ENCODE results near the gene SLC15A5. TPM values are rescaled to one million over a fixed set of nuclear protein-coding genes. Genes with fewer than 3 reads are reported as not detected.

Gene SLC15A5
- total and polyA plus RNA-seq, 2 of the 8 experiments (the other 6 are each of a cell fraction or from before 2014, with no cell fraction given), result not detected

DNA sequence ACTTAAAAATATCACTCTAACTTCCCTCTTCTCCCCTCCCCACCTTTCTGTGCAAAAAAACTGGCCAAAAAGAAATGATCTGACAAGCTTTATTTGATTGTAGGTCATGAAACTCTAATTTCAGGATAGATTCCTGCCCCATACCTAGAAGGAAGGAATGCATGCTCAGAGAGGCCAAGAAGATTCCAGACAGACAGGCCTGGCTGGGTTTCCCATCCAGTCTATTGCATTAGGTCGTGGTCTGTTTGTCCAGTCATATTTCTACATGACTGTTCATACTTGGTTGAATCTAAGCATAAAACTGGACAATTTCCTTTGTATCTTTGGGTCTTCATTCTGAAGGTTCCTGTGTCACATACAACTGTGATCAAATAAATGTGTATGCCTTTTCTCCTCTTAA is 20.0 kb upstream of the SLC15A5 start:
- 92% methylated on average over 1 of the region's 1 CpG; no CpG with 5 or more reads in 1 of the 2 experiments for WGBS, 2 experiments (ENCODE audit: extremely low coverage in 1 of 2, insufficient coverage in 1 of 2, insufficient read length in 1 of 2, insufficient replicate concordance in 2 of 2, low coverage in 1 of 2, low lambda C conversion rate in 2 of 2, missing lambda C conversion rate in 1 of 2)
- H3K4me2 ChIP-seq (ENCODE audit: insufficient read depth in 1 of 2, low read depth in 2 of 2, low read length in 2 of 2), result no peak overlapping the region
- no peak overlapping the region for H3K56ac ChIP-seq (replicated peaks; ENCODE audit: insufficient read length, low read depth, low read length)

More for the DNA sequence above, 20.0 kb upstream of the SLC15A5 start:
- Histone ChIP-seq H3K14ac (ENCODE audit: insufficient read length) (no peak overlapping the region), H3K4ac (replicated peaks; ENCODE audit: insufficient read length, low read depth, low read length) (no peak overlapping the region), H3K4me1 (replicated peaks in 1 of 4; ENCODE audit: control insufficient read depth in 3 of 4, insufficient read depth in 4 of 4, low read length in 3 of 4) (no peaks in the 10 kb centered on the region), H2BK15ac (ENCODE audit: low read length) (no peak overlapping the region), H4K8ac (ENCODE audit: extremely low read depth, insufficient read depth, low read length) (no peak overlapping the region), H3K9me3 (ENCODE audit: insufficient read depth in 2 of 2, low read depth in 1 of 2, low read length in 1 of 2) (no peaks in the 10 kb centered on the region), H2BK120ac (replicated peaks; ENCODE audit: low read depth, low read length) (no peak overlapping the region), H2BK5ac (ENCODE audit: low read depth, low read length) (no peak overlapping the region), H4K20me1 (replicated peaks in 1 of 2; ENCODE audit: control insufficient read depth in 1 of 2, insufficient read depth in 2 of 2, low read length in 2 of 2) (no peaks in the 10 kb centered on the region), H4K5ac (ENCODE audit: insufficient read length, low read depth, low read length) (no peak overlapping the region), H3K36me3 (ENCODE audit: control insufficient read depth in 2 of 4, insufficient read depth in 4 of 4, low read length in 3 of 4) (no peaks in the 10 kb centered on the region), H4K91ac (replicated peaks; ENCODE audit: insufficient read length, low read length) (no peak overlapping the region), H3K27me3 (replicated peaks in 1 of 4; ENCODE audit: control insufficient read depth in 3 of 4, extremely low read depth in 1 of 4, insufficient read depth in 3 of 4, low read length in 3 of 4) (no peaks in the 10 kb centered on the region), H3K27ac (ENCODE audit: low read depth, low read length) (no peak overlapping the region), H3K4me3 (ENCODE audit: extremely low read depth in 1 of 4, insufficient read depth in 2 of 4, low read depth in 3 of 4, low read length in 4 of 4) (no peak overlapping the region), H2AK5ac (ENCODE audit: low read depth, low read length) (no peak overlapping the region), H2BK20ac (ENCODE audit: low read length) (no peak overlapping the region), H3K79me2 (ENCODE audit: control insufficient read depth in 1 of 2, insufficient read depth in 2 of 2, low read length in 2 of 2) (no peaks in the 10 kb centered on the region), H2AFZ (ENCODE audit: low read length) (no peak overlapping the region; the same call in 1 of the 2 replicates), H3K18ac (ENCODE audit: extremely low read depth, low read length) (no peak overlapping the region), H3K23me2 (ENCODE audit: low read depth, low read length) (no peaks in the 10 kb centered on the region), H3K9ac (replicated peaks in 1 of 4; ENCODE audit: extremely low read depth in 1 of 4, low read depth in 3 of 4, low read length in 3 of 4) (no peak overlapping the region), H3K79me1 (ENCODE audit: low read depth, low read length) (no peaks in the 10 kb centered on the region), H2BK12ac (ENCODE audit: low read depth, low read length) (no peak overlapping the region), H3K23ac (ENCODE audit: insufficient read length) (no peak overlapping the region)
- FAIRE-seq (no peak), DNase-seq (ENCODE audit: low read depth in 1 of 2, low spot score in 2 of 2) (no peak)
- POLR2A ChIA-PET (ENCODE audit: partially characterized antibody), result no interaction called here
- no peak for TF ChIP-seq SP1 (IDR thresholded peaks at IDR 0.05; ENCODE audit: low read depth, low read length)
- no peak for TF ChIP-seq TAF1 (IDR thresholded peaks at IDR 0.05; ENCODE audit: low read depth, low read length)
- no peak for TF ChIP-seq HDAC2 (IDR thresholded peaks at IDR 0.05; ENCODE audit: borderline replicate concordance in 1 of 2, low read depth in 2 of 2, low read length in 2 of 2)
- no peak for TF ChIP-seq RBBP5 (IDR thresholded peaks at IDR 0.05; ENCODE audit: borderline replicate concordance, low read depth, low read length)
- TF ChIP-seq SP2 (IDR thresholded peaks at IDR 0.05; ENCODE audit: low read length), result no peak
- TF ChIP-seq YY1 (IDR thresholded peaks at IDR 0.05; ENCODE audit: low read depth, low read length), result no peak
- TF ChIP-seq KDM4A (IDR thresholded peaks at IDR 0.05; ENCODE audit: low read depth, low read length, severe bottlenecking), result no peak
- no peak for TF ChIP-seq TCF12 (IDR thresholded peaks at IDR 0.05; ENCODE audit: low read depth, low read length)
- TF ChIP-seq TBP (IDR thresholded peaks at IDR 0.05; ENCODE audit: low read depth, low read length), result no peak
- TF ChIP-seq, protein P1, sequence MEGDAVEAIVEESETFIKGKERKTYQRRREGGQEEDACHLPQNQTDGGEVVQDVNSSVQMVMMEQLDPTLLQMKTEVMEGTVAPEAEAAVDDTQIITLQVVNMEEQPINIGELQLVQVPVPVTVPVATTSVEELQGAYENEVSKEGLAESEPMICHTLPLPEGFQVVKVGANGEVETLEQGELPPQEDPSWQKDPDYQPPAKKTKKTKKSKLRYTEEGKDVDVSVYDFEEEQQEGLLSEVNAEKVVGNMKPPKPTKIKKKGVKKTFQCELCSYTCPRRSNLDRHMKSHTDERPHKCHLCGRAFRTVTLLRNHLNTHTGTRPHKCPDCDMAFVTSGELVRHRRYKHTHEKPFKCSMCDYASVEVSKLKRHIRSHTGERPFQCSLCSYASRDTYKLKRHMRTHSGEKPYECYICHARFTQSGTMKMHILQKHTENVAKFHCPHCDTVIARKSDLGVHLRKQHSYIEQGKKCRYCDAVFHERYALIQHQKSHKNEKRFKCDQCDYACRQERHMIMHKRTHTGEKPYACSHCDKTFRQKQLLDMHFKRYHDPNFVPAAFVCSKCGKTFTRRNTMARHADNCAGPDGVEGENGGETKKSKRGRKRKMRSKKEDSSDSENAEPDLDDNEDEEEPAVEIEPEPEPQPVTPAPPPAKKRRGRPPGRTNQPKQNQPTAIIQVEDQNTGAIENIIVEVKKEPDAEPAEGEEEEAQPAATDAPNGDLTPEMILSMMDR (IDR thresholded peaks at IDR 0.05; ENCODE audit: control extremely low read depth in 1 of 3, insufficient read depth in 1 of 3, low read depth in 1 of 3, low read length in 3 of 3), result no peak
- CTCF ChIA-PET (ENCODE audit: partially characterized antibody), result no interaction called here

Measured in H1 (cell line).